ENCODE results near the gene ACBD4.

GRCh38 chr17:45146166-45146565, 10.7 kb downstream of the ACBD4 start:
- TF ChIP-seq POLR2A (IDR thresholded peaks at IDR 0.05; ENCODE audit: low read length) (no peak), GATA1 (IDR thresholded peaks at IDR 0.05; ENCODE audit: low read depth, low read length) (no peak)

All from erythroblast (primary cell).